ENCODE data around the gene IMPACT.

- TF ChIP-seq CTCF (IDR thresholded peaks at IDR 0.05) (no peak), POLR2AphosphoS5 (IDR thresholded peaks at IDR 0.05) (no peak), POLR2A (IDR thresholded peaks at IDR 0.05) (no peak)
Measured at GRCh38 chr18:24466771-24467170, 40.3 kb downstream of the IMPACT start.

Data from breast epithelium (tissue), 3 donors.